Stimulated activated CD4-positive, alpha-beta T cell treated with anti-CD3 and anti-CD28 coated beads, TNF-alpha, amount 100 ng/mL, for 24 hours (primary cell): Measurements from ENCODE around the gene ELAVL1.
"Not testable (repeated sequence)": the region's sequence is repeated elsewhere in the genome, so short reads cannot be mapped to it uniquely, and the experiment has no call there.

Source experiments
- DNase-seq, 3 experiments: peaks; one replicate each; pipeline ENCODE4 v3.0.0-alpha.2; 2020; ENCODE audit warnings: low read depth in 3 of 3

ELAVL1 gene

GRCh38 chr19:7941895-7942596, 63.4 kb downstream of the ELAVL1 start:
- no peak for DNase-seq

- DNase-seq: no peak
These were observed 64.6 kb downstream of the ELAVL1 start for GRCh38 chr19:7940841-7941240.

GRCh38 chr19:7934766-7935165, 70.7 kb downstream of the ELAVL1 start:
- DNase-seq: no peak

GRCh38 chr19:7933828-7934725, 71.4 kb downstream of the ELAVL1 start:
- no peak for DNase-seq

- DNase-seq: no peak
These were observed 72.0 kb downstream of the ELAVL1 start for GRCh38 chr19:7933411-7933810.

- no peak for DNase-seq
These were observed 72.5 kb downstream of the ELAVL1 start for GRCh38 chr19:7932930-7933300.

- no peak for DNase-seq
These were observed 73.0 kb downstream of the ELAVL1 start for GRCh38 chr19:7932276-7932929.

- DNase-seq: no peak
These were observed 74.0 kb downstream of the ELAVL1 start for GRCh38 chr19:7931221-7932061.

- DNase-seq: no peak
These were observed 74.7 kb downstream of the ELAVL1 start for GRCh38 chr19:7930765-7931164.

GRCh38 chr19:7930030-7930429, 75.4 kb downstream of the ELAVL1 start:
- DNase-seq: not testable (repeated sequence)

GRCh38 chr19:7928741-7929701, 76.4 kb downstream of the ELAVL1 start:
- DNase-seq: peak in 1 of 3 experiments; percentile 59

- no peak for DNase-seq
These were observed 77.1 kb downstream of the ELAVL1 start for GRCh38 chr19:7928334-7928706.

GRCh38 chr19:7927605-7928333, 77.7 kb downstream of the ELAVL1 start:
- no peak for DNase-seq

GRCh38 chr19:7926727-7927604, 78.5 kb downstream of the ELAVL1 start:
- DNase-seq: no peak

GRCh38 chr19:7926021-7926726, 79.3 kb downstream of the ELAVL1 start, which contains the start of gene CTXN1:
Gene CTXN1 (minus strand): TSS chr19:7926135. CDS start chr19:7925538, 597 bp downstream.
- DNase-seq: peak; percentile 40 to 77 (median 66)

GRCh38 chr19:7925171-7925851, 80.1 kb downstream of the ELAVL1 start:
- peak; percentile 46 to 75 (median 52) for DNase-seq

GRCh38 chr19:7924651-7925170, 80.7 kb downstream of the ELAVL1 start:
- no peak for DNase-seq
